Measurements from ENCODE around the gene RIPK1. TPM values are rescaled to one million over a fixed set of nuclear protein-coding genes. Genes with fewer than 3 reads are reported as not detected.
A peak's percentile ranks its signal among the peaks of the same experiment; 100 is the strongest.

Gene RIPK1
- polyA plus RNA-seq, 1 of the 3 experiments (the other 2 are of a cell fraction), result 12.0 TPM

DNA sequence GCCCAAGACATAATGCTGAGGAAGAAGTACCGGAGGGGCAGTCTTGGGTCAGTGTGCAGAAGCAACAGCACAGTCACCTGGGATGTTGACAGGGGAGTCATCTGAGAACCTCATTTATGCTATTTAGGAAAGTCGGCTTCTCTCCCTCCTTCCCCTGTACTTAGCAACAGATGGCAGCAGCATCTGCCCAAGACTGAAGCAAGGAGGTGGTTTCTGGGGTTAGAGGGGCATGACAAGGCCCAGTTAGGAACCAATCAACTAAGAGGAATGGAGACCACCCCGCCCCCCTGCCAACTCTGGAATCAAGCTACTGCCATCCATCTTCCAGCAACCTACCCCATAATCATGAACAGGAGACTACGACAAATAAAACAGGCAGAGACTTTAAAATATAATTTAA, 21.7 kb downstream of the RIPK1 start:
- Histone ChIP-seq H4K20me1 (ENCODE audit: insufficient read depth) (no peaks in the 10 kb centered on the region), H3K9me3 (no peaks in the 10 kb centered on the region), H3K9ac (no peak overlapping the region), H3F3A (replicated peaks; ENCODE audit: insufficient read depth) (peaks cover 16% of the 10 kb centered on the region), H3K9me2 (no peaks in the 10 kb centered on the region), H3K79me2 (ENCODE audit: insufficient read depth) (peaks cover 3% of the 10 kb centered on the region), H3K27me3 (ENCODE audit: insufficient read depth) (no peaks in the 10 kb centered on the region), H3K4me2 (no peak overlapping the region), H3K4me3 (ENCODE audit: low read depth in 2 of 2, low read length in 1 of 2) (no peak overlapping the region), H3K27ac (ENCODE audit: low read depth in 2 of 2, low read length in 1 of 2) (peak overlapping the region in 1 of 2 experiments; percentile 39; a peak in 1 of 4 replicates), H3K4me1 (ENCODE audit: control insufficient read depth in 1 of 2, insufficient read depth in 2 of 2, low read depth in 1 of 2, low read length in 1 of 2) (peaks cover 8% of the 10 kb centered on the region in 2 experiments; a peak in 3 of 4 replicates), H3K36me3 (replicated peaks in 1 of 2; ENCODE audit: control insufficient read depth in 1 of 2, insufficient read depth in 2 of 2, low read length in 1 of 2) (peaks cover 14 to 55% of the 10 kb centered on the region in 2 experiments), H2AFZ (ENCODE audit: low read depth) (no peak overlapping the region)
- WGBS (ENCODE audit: low lambda C conversion rate), result 80% methylated on average over 4 of the region's 4 CpGs
- ChIA-PET POLR2A (no interaction called here), CTCF (no interaction called here)
- no peak for TF ChIP-seq POLR2AphosphoS5 (IDR thresholded peaks at IDR 0.05; ENCODE audit: low read depth, low read length)
- TF ChIP-seq, protein P1, sequence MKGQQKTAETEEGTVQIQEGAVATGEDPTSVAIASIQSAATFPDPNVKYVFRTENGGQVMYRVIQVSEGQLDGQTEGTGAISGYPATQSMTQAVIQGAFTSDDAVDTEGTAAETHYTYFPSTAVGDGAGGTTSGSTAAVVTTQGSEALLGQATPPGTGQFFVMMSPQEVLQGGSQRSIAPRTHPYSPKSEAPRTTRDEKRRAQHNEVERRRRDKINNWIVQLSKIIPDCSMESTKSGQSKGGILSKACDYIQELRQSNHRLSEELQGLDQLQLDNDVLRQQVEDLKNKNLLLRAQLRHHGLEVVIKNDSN (IDR thresholded peaks at IDR 0.05; ENCODE audit: borderline replicate concordance, low read depth), result no peak
- TF ChIP-seq SMC3 (IDR thresholded peaks at IDR 0.05; ENCODE audit: low read depth, low read length), result no peak
- no peak for TF ChIP-seq SIN3A (IDR thresholded peaks at IDR 0.05; ENCODE audit: borderline replicate concordance, low read depth, low read length)
- no peak for TF ChIP-seq TAF1 (IDR thresholded peaks at IDR 0.05; ENCODE audit: borderline replicate concordance, low read depth, low read length)
- no peak for TF ChIP-seq NFIC (IDR thresholded peaks at IDR 0.05; ENCODE audit: borderline replicate concordance)
- TF ChIP-seq EZH2phosphoT487 (IDR thresholded peaks at IDR 0.05; ENCODE audit: borderline replicate concordance, low read depth), result no peak
- no peak for TF ChIP-seq JUND (IDR thresholded peaks at IDR 0.05)
- no peak for TF ChIP-seq MXI1 (IDR thresholded peaks at IDR 0.05; ENCODE audit: low read depth, low read length)
- no peak for TF ChIP-seq FOXJ3 (CRISPR knock-in tag; IDR thresholded peaks at IDR 0.05)
- TF ChIP-seq FOXM1 (IDR thresholded peaks at IDR 0.05; ENCODE audit: low read depth), result no peak
- TF ChIP-seq, protein P2, sequence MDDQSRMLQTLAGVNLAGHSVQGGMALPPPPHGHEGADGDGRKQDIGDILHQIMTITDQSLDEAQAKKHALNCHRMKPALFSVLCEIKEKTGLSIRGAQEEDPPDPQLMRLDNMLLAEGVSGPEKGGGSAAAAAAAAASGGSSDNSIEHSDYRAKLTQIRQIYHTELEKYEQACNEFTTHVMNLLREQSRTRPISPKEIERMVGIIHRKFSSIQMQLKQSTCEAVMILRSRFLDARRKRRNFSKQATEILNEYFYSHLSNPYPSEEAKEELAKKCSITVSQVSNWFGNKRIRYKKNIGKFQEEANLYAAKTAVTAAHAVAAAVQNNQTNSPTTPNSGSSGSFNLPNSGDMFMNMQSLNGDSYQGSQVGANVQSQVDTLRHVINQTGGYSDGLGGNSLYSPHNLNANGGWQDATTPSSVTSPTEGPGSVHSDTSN (IDR thresholded peaks at IDR 0.05), result no peak
- no peak for TF ChIP-seq YY1 (IDR thresholded peaks at IDR 0.05; ENCODE audit: low read depth)
- TF ChIP-seq RAD21 (IDR thresholded peaks at IDR 0.05; ENCODE audit: low read length), result no peak
- TF ChIP-seq, protein P3, sequence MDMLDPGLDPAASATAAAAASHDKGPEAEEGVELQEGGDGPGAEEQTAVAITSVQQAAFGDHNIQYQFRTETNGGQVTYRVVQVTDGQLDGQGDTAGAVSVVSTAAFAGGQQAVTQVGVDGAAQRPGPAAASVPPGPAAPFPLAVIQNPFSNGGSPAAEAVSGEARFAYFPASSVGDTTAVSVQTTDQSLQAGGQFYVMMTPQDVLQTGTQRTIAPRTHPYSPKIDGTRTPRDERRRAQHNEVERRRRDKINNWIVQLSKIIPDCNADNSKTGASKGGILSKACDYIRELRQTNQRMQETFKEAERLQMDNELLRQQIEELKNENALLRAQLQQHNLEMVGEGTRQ (IDR thresholded peaks at IDR 0.05; ENCODE audit: borderline replicate concordance, low read depth, low read length), result no peak
- TF ChIP-seq RFX5 (IDR thresholded peaks at IDR 0.05; ENCODE audit: low read length), result no peak
- TF ChIP-seq, protein P4, sequence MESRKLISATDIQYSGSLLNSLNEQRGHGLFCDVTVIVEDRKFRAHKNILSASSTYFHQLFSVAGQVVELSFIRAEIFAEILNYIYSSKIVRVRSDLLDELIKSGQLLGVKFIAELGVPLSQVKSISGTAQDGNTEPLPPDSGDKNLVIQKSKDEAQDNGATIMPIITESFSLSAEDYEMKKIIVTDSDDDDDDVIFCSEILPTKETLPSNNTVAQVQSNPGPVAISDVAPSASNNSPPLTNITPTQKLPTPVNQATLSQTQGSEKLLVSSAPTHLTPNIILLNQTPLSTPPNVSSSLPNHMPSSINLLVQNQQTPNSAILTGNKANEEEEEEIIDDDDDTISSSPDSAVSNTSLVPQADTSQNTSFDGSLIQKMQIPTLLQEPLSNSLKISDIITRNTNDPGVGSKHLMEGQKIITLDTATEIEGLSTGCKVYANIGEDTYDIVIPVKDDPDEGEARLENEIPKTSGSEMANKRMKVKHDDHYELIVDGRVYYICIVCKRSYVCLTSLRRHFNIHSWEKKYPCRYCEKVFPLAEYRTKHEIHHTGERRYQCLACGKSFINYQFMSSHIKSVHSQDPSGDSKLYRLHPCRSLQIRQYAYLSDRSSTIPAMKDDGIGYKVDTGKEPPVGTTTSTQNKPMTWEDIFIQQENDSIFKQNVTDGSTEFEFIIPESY (IDR thresholded peaks at IDR 0.05; ENCODE audit: borderline replicate concordance, low read depth), result no peak
- no peak for TF ChIP-seq RXRA (IDR thresholded peaks at IDR 0.05; ENCODE audit: borderline replicate concordance, low read depth)
- peak; percentile 42 for DNase-seq

Data from SK-N-SH (cell line).